ENCODE data around the gene ZNF621.
A peak's percentile ranks its signal among the peaks of the same experiment; 100 is the strongest.

ZNF621 gene

DNA sequence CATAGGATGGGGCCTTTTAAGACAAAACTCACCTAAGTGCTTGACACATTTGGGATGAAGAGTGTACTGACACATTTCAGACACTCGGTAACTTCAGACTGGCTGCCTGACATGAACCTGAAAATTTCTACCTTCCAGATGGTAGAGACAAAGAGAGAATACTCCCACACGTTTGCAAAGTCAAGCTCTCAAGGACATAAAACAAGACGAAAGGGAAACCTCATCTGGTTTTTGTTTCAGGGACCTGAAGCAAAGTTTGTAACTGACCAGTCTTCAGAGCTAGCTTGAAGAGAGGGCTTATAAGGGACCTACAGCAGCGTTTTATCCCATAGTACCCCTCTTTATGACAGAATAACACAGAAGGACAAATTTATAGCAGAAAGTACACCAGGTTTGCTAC is 41.9 kb downstream of the ZNF621 start:
- TF ChIP-seq JUND (IDR thresholded peaks at IDR 0.05; ENCODE audit: low read depth) = no peak
- in situ Hi-C loops (cut with HindIII; ENCODE audit: low pct_unique_long_range_greater_than_20kb, low sequenced_read_pairs) = no loop called here
- DNase-seq (ENCODE audit: low read depth in 1 of 2, low spot score in 1 of 2) = no peak

GRCh38 chr3:40572588-40572987 is 47.8 kb downstream of the ZNF621 start:
- DNase-seq (ENCODE audit: low read depth in 1 of 2, low spot score in 1 of 2) = no peak
- in situ Hi-C loops (cut with HindIII; ENCODE audit: low pct_unique_long_range_greater_than_20kb, low sequenced_read_pairs) = no loop called here

GRCh38 chr3:40574050-40574449 is 49.3 kb downstream of the ZNF621 start:
- in situ Hi-C loops (cut with HindIII; ENCODE audit: low pct_unique_long_range_greater_than_20kb, low sequenced_read_pairs) = no loop called here
- TF ChIP-seq JUND (IDR thresholded peaks at IDR 0.05; ENCODE audit: low read depth) = no peak
- DNase-seq (ENCODE audit: low read depth in 1 of 2, low spot score in 1 of 2) = no peak

More at GRCh38 chr3:40572588-40572987, 47.8 kb downstream of the ZNF621 start:
- no peak for TF ChIP-seq JUND (IDR thresholded peaks at IDR 0.05; ENCODE audit: low read depth)

DNA sequence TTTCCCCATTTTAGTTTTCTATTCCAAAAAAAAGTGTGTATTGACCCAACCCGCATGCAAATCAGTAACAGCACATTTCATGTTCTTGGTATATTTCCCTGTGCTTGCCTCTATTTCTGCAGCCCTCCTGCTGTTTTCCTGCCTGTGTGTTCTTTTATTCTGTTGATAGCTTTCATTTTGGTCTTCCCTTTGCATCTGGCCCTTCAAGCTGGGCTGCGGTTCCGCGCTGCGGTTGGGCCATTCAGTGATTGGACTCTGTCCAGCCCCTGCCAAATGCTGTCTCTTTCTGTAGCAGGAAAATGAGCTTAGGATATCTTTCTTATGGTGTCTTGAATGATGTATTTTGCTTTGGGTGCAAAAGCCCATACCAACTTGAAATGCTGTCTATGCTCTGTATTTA is 49.9 kb downstream of the ZNF621 start:
- in situ Hi-C loops (cut with HindIII; ENCODE audit: low pct_unique_long_range_greater_than_20kb, low sequenced_read_pairs) = no loop called here
- no peak for TF ChIP-seq JUND (IDR thresholded peaks at IDR 0.05; ENCODE audit: low read depth)
- no peak for DNase-seq (ENCODE audit: low read depth in 1 of 2, low spot score in 1 of 2)

- no peak for TF ChIP-seq JUND (IDR thresholded peaks at IDR 0.05; ENCODE audit: low read depth)
- in situ Hi-C loops (cut with HindIII; ENCODE audit: low pct_unique_long_range_greater_than_20kb, low sequenced_read_pairs) = no loop called here
- no peak for DNase-seq (ENCODE audit: low read depth in 1 of 2, low spot score in 1 of 2)
Observed at GRCh38 chr3:40576396-40576795, 51.6 kb downstream of the ZNF621 start.

- in situ Hi-C loops (cut with HindIII; ENCODE audit: low pct_unique_long_range_greater_than_20kb, low sequenced_read_pairs) = no loop called here
- no peak for TF ChIP-seq JUND (IDR thresholded peaks at IDR 0.05; ENCODE audit: low read depth)
- peak; percentile 27 to 74 for DNase-seq (ENCODE audit: low read depth in 1 of 2, low spot score in 1 of 2)
Observed at GRCh38 chr3:40580494-40581091, 55.8 kb downstream of the ZNF621 start.

DNA sequence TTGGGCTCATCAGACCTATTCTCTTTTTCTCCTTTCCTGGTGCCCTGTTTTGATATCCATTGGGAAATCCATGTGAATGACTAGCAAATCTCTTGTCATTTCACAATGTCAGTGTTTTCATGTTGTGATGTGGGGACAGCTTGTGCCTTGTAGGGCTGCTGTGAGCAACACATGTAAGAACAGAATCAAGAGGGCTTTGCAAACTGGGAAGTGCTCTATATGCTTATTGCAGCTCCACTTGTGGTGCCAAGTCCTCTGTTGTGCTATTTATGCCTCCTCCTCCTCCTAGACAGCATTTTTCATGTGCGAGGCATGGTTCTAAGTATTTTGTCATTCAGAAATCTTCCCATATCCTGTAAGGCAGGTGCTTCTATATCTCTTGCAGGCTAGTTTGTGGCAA is 56.4 kb downstream of the ZNF621 start:
- TF ChIP-seq JUND (IDR thresholded peaks at IDR 0.05; ENCODE audit: low read depth) = no peak
- DNase-seq (ENCODE audit: low read depth in 1 of 2, low spot score in 1 of 2) = no peak
- in situ Hi-C loops (cut with HindIII; ENCODE audit: low pct_unique_long_range_greater_than_20kb, low sequenced_read_pairs) = no loop called here

- DNase-seq (ENCODE audit: low read depth in 1 of 2, low spot score in 1 of 2) = no peak
- in situ Hi-C loops (cut with HindIII; ENCODE audit: low pct_unique_long_range_greater_than_20kb, low sequenced_read_pairs) = no loop called here
- no peak for TF ChIP-seq JUND (IDR thresholded peaks at IDR 0.05; ENCODE audit: low read depth)
Observed at GRCh38 chr3:40582401-40583027, 57.8 kb downstream of the ZNF621 start.

- DNase-seq (ENCODE audit: low read depth in 1 of 2, low spot score in 1 of 2) = no peak
- in situ Hi-C loops (cut with HindIII; ENCODE audit: low pct_unique_long_range_greater_than_20kb, low sequenced_read_pairs) = no loop called here
- no peak for TF ChIP-seq JUND (IDR thresholded peaks at IDR 0.05; ENCODE audit: low read depth)
Observed at GRCh38 chr3:40583691-40584090, 58.9 kb downstream of the ZNF621 start.

DNA sequence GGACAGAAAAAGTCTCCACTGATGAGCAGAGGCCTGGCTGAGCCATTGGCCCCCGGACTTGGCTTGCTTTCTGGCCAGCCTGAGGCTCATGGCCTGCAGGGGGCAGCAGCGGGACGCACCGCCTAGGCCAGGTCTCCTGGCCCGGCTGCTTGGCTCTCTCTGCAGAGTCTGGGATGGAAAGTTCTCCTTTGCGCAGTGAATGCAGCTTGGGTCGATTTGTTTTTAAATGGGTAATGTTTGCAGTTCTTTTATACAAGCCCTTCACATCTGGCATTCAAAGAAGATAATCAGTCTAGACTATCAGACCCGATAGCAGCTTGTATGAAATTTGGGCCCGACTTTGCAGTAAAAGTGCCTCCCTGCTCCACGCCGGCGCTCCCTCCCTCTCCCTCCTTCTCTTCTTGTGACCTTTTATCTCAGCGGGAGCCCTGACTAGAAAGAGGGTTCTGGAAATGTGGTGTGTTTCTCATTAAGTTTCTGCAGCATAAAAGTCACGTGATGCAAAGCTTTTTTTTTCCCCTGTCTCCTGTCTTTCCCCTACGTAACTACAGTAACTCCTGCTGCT is 59.9 kb downstream of the ZNF621 start:
- DNase-seq (ENCODE audit: low read depth in 1 of 2, low spot score in 1 of 2) = peak; percentile 28 to 77
- TF ChIP-seq JUND (IDR thresholded peaks at IDR 0.05; ENCODE audit: low read depth) = no peak
- in situ Hi-C loops (cut with HindIII; ENCODE audit: low pct_unique_long_range_greater_than_20kb, low sequenced_read_pairs) = no loop called here

DNA sequence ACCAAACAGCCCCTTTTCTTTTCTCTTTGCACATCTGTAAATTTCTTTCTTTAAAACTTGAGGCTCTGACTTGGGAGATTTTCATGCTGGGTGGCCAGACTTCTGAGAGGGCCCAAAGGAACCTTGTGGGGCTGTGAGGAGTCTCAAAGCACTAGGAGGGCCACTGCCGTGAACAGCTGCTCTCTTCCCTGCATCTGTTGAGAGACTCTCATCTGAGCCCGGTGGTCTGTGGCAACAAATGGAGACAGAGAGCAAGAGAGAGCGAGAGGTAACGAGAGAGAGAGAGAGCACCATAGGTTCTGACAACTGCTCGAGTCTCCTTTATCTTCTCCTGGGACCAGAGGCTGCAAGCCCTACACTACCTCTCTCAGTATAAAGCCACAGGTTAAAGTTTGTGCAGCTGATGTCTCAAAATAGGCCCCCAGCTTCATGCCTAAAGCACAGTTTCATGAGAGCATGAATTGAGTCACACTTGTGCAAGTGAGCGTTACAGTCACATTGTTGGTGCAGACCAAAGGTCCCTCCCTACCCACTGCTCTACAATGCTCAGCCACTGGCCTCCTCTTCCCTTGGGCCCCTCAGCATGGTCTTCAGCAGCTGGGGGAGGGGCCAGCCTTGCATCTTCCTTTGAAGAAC is 60.7 kb downstream of the ZNF621 start:
- in situ Hi-C loops (cut with HindIII; ENCODE audit: low pct_unique_long_range_greater_than_20kb, low sequenced_read_pairs) = no loop called here
- no peak for TF ChIP-seq JUND (IDR thresholded peaks at IDR 0.05; ENCODE audit: low read depth)
- DNase-seq (ENCODE audit: low read depth in 1 of 2, low spot score in 1 of 2) = no peak

DNA sequence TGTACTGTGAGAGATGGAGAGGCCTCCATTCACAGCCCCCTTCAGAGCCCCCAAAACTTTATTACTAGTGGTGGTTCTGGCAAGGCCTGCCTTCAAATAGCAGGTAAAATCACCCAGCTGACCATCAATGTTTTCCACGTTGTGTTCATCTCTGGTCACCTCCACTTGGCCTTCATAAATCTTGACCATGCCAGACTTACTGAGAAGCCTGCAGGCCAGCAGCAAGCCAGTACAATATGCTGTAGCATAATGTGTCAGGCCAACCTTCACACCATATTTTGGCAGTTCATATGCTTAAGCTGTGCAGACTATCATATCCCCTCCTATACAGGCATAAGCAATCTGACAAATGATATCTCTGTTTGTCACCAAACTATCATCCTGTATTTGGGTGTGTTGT is 62.1 kb downstream of the ZNF621 start:
- in situ Hi-C loops (cut with HindIII; ENCODE audit: low pct_unique_long_range_greater_than_20kb, low sequenced_read_pairs) = no loop called here
- DNase-seq (ENCODE audit: low read depth in 1 of 2, low spot score in 1 of 2) = no peak
- no peak for TF ChIP-seq JUND (IDR thresholded peaks at IDR 0.05; ENCODE audit: low read depth)

DNA sequence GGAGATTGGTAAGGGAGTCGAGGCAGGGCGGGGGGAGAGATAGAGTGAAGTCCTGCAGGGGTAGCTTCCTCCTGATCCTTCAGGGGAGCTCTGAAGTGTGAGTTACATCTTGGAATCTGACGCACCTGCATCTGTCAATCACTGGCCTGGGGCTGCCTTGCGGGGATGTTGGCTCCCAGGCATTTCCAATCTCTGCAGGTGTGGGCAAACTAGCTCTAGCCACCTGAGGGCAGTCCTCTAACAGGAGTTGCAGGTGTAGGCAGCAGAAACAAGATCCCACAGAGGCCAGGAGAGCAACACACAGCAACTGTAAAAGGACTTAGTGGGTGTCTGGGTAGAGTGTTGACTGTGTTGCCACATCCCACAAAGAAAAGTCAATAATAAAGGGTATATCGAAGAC is 63.6 kb downstream of the ZNF621 start:
- in situ Hi-C loops (cut with HindIII; ENCODE audit: low pct_unique_long_range_greater_than_20kb, low sequenced_read_pairs) = no loop called here
- no peak for TF ChIP-seq JUND (IDR thresholded peaks at IDR 0.05; ENCODE audit: low read depth)
- DNase-seq (ENCODE audit: low read depth in 1 of 2, low spot score in 1 of 2) = peak; percentile 5 to 62
